ENCODE data around the gene RNASEL. TPM values are rescaled to one million over a fixed set of nuclear protein-coding genes. Genes with fewer than 3 reads are reported as not detected.

The RNASEL gene
- total RNA-seq, 1 donor from 2014 or later = 4.0 TPM

GRCh38 chr1:182568647-182569284 is 20.3 kb downstream of the RNASEL start:
- peaks cover 5% of the 10 kb centered on the region for H3K9me3 Mint-ChIP-seq (ENCODE audit: low read depth)
- H3K27me3 Mint-ChIP-seq (ENCODE audit: low read depth) = no peaks in the 10 kb centered on the region
- DNase-seq (ENCODE audit: low spot score) = no peak
- no peak overlapping the region for H3K4me3 Mint-ChIP-seq (ENCODE audit: unreplicated experiment)
- H3K27ac Mint-ChIP-seq (ENCODE audit: unreplicated experiment) = no peak overlapping the region
- H3K36me3 Mint-ChIP-seq (ENCODE audit: low read depth) = no peaks in the 10 kb centered on the region
- TF ChIP-seq, protein P1, sequence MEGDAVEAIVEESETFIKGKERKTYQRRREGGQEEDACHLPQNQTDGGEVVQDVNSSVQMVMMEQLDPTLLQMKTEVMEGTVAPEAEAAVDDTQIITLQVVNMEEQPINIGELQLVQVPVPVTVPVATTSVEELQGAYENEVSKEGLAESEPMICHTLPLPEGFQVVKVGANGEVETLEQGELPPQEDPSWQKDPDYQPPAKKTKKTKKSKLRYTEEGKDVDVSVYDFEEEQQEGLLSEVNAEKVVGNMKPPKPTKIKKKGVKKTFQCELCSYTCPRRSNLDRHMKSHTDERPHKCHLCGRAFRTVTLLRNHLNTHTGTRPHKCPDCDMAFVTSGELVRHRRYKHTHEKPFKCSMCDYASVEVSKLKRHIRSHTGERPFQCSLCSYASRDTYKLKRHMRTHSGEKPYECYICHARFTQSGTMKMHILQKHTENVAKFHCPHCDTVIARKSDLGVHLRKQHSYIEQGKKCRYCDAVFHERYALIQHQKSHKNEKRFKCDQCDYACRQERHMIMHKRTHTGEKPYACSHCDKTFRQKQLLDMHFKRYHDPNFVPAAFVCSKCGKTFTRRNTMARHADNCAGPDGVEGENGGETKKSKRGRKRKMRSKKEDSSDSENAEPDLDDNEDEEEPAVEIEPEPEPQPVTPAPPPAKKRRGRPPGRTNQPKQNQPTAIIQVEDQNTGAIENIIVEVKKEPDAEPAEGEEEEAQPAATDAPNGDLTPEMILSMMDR (IDR thresholded peaks at IDR 0.05) = no peak
- peaks cover 3% of the 10 kb centered on the region for H3K4me1 Mint-ChIP-seq (ENCODE audit: low read depth)

- Mint-ChIP-seq H3K27me3 (ENCODE audit: low read depth) (no peaks in the 10 kb centered on the region), H3K4me1 (ENCODE audit: low read depth) (no peaks in the 10 kb centered on the region), H3K4me3 (ENCODE audit: unreplicated experiment) (no peak overlapping the region), H3K27ac (ENCODE audit: unreplicated experiment) (no peak overlapping the region), H3K36me3 (ENCODE audit: low read depth) (no peaks in the 10 kb centered on the region), H3K9me3 (ENCODE audit: low read depth) (peaks cover 5% of the 10 kb centered on the region)
- no peak for DNase-seq (ENCODE audit: low spot score)
- TF ChIP-seq, protein P1 (IDR thresholded peaks at IDR 0.05) = no peak
Measured at GRCh38 chr1:182567629-182568028, 21.4 kb downstream of the RNASEL start.

DNA sequence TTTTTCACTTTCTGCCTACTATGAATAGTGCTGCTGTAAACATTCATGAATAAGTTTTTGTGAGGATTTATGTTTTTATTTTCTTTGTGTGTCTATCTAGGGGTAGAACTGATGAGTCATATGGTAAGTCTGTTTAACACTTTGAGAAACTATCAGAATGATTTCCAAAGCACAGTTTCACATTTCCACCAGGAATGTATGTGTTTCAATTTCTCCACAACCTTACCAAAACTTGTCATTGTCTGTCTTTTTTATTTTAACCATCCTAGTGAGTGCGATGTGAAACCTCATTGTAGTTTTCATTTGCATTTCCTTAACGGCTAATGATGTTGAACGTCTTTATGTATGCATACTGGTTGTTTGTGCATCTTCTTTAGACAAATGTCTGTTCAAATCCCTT is 23.5 kb downstream of the RNASEL start:
- no peaks in the 10 kb centered on the region for H3K27me3 Mint-ChIP-seq (ENCODE audit: low read depth)
- no peaks in the 10 kb centered on the region for H3K4me1 Mint-ChIP-seq (ENCODE audit: low read depth)
- peaks cover 5% of the 10 kb centered on the region for H3K9me3 Mint-ChIP-seq (ENCODE audit: low read depth)
- no peak for DNase-seq (ENCODE audit: low spot score)
- TF ChIP-seq, protein P1 (IDR thresholded peaks at IDR 0.05) = no peak
- no peak overlapping the region for H3K4me3 Mint-ChIP-seq (ENCODE audit: unreplicated experiment)
- no peak overlapping the region for H3K27ac Mint-ChIP-seq (ENCODE audit: unreplicated experiment)
- H3K36me3 Mint-ChIP-seq (ENCODE audit: low read depth) = no peaks in the 10 kb centered on the region

- H3K4me3 Mint-ChIP-seq (ENCODE audit: unreplicated experiment) = no peak overlapping the region
- H3K4me1 Mint-ChIP-seq (ENCODE audit: low read depth) = no peaks in the 10 kb centered on the region
- TF ChIP-seq, protein P1 (IDR thresholded peaks at IDR 0.05) = no peak
- peaks cover 3% of the 10 kb centered on the region for H3K27me3 Mint-ChIP-seq (ENCODE audit: low read depth)
- no peak for DNase-seq (ENCODE audit: low spot score)
- no peak overlapping the region for H3K27ac Mint-ChIP-seq (ENCODE audit: unreplicated experiment)
- H3K9me3 Mint-ChIP-seq (ENCODE audit: low read depth) = peaks cover 5% of the 10 kb centered on the region
- no peaks in the 10 kb centered on the region for H3K36me3 Mint-ChIP-seq (ENCODE audit: low read depth)
Measured at GRCh38 chr1:182564406-182565004, 24.6 kb downstream of the RNASEL start.

- DNase-seq (ENCODE audit: low spot score) = no peak
- no peaks in the 10 kb centered on the region for H3K4me1 Mint-ChIP-seq (ENCODE audit: low read depth)
- TF ChIP-seq, protein P1 (IDR thresholded peaks at IDR 0.05) = no peak
- no peak overlapping the region for H3K4me3 Mint-ChIP-seq (ENCODE audit: unreplicated experiment)
- H3K36me3 Mint-ChIP-seq (ENCODE audit: low read depth) = no peaks in the 10 kb centered on the region
- H3K9me3 Mint-ChIP-seq (ENCODE audit: low read depth) = peaks cover 5% of the 10 kb centered on the region
- H3K27ac Mint-ChIP-seq (ENCODE audit: unreplicated experiment) = no peak overlapping the region
- H3K27me3 Mint-ChIP-seq (ENCODE audit: low read depth) = peaks cover 5% of the 10 kb centered on the region
Measured at GRCh38 chr1:182563095-182563494, 26.0 kb downstream of the RNASEL start.
